Stimulated activated CD8-positive, alpha-beta memory T cell treated with anti-CD3 and anti-CD28 coated beads, Interleukin-4, amount 100 ng/mL, for 24 hours (primary cell): ENCODE results near the gene SLC9A8.
A peak's percentile ranks its signal among the peaks of the same experiment; 100 is the strongest.

Source experiments
- DNase-seq: peaks from one replicate; pipeline ENCODE4 v3.0.0-alpha.2; 2020; ENCODE audit warnings: low read depth

Gene SLC9A8

GRCh38 chr20:49877386-49877921 lies 64.8 kb downstream of the SLC9A8 start:
- no peak for DNase-seq

- no peak for DNase-seq
Observed at GRCh38 chr20:49878977-49879376, 66.3 kb downstream of the SLC9A8 start.

GRCh38 chr20:49880177-49880576 lies 67.5 kb downstream of the SLC9A8 start:
- no peak for DNase-seq

GRCh38 chr20:49880724-49881445 lies 68.3 kb downstream of the SLC9A8 start:
- DNase-seq, result no peak

- no peak for DNase-seq
Observed at GRCh38 chr20:49882171-49882970, 69.7 kb downstream of the SLC9A8 start.

- no peak for DNase-seq
Observed at GRCh38 chr20:49883246-49883802, 70.7 kb downstream of the SLC9A8 start.

- no peak for DNase-seq
Observed at GRCh38 chr20:49885558-49886332, 73.1 kb downstream of the SLC9A8 start.

GRCh38 chr20:49886571-49887213 lies 74.1 kb downstream of the SLC9A8 start:
- DNase-seq, result no peak

- no peak for DNase-seq
Observed at GRCh38 chr20:49887251-49888211, 74.9 kb downstream of the SLC9A8 start.

- peak; percentile 33 for DNase-seq
Observed at GRCh38 chr20:49888212-49889000, 75.8 kb downstream of the SLC9A8 start.

GRCh38 chr20:49889001-49889934 lies 76.6 kb downstream of the SLC9A8 start:
- no peak for DNase-seq

GRCh38 chr20:49889935-49890333 lies 77.3 kb downstream of the SLC9A8 start:
- DNase-seq, result no peak

- DNase-seq, result no peak
Observed at GRCh38 chr20:49890471-49891361, 78.1 kb downstream of the SLC9A8 start.

GRCh38 chr20:49891476-49892110 lies 79.0 kb downstream of the SLC9A8 start:
- DNase-seq, result no peak

GRCh38 chr20:49892260-49892659 lies 79.6 kb downstream of the SLC9A8 start:
- no peak for DNase-seq

- DNase-seq, result no peak
Observed at GRCh38 chr20:49892817-49893216, 80.2 kb downstream of the SLC9A8 start.
